WTC11 (cell line): ENCODE data around the gene PAX8. TPM values are rescaled to one million over a fixed set of nuclear protein-coding genes. Genes with fewer than 3 reads are reported as not detected.
"Not testable (repeated sequence)": the region's sequence is repeated elsewhere in the genome, so short reads cannot be mapped to it uniquely, and the experiment has no call there.

Source experiments
- ATAC-seq: fragments of 200-7000 bp; cut with Tn5 transposase; 2 replicates; pipeline ENCODE4 v1.10.0; 2021; ENCODE audit warnings: mild to moderate bottlenecking, moderate library complexity
- CTCF ChIA-PET: fragments of 300-600 bp; sonication (Branson Sonifier 250); formaldehyde crosslinking; loops from one replicate; lab custom pipeline; 2021; ENCODE audit warnings: antibody characterized with exemption; lab: Charles Lee
- POLR2A ChIA-PET: fragments of 350-600 bp; sonication (Branson Sonifier 250); formaldehyde crosslinking; loops from one replicate; lab custom pipeline; 2021; ENCODE audit warnings: antibody characterized with exemption; lab: Charles Lee
- DNase-seq: peaks from one replicate; pipeline ENCODE4 v3.0.0; 2021; ENCODE audit warnings: low spot score
- H3K27ac Mint-ChIP-seq: 2 replicates; pipeline ENCODE4 v1.8.0; 2021; ENCODE audit warnings: mixed read lengths
- H3K27me3 Mint-ChIP-seq: 2 replicates; pipeline ENCODE4 v1.8.0; 2021; ENCODE audit warnings: low read depth, mild to moderate bottlenecking, moderate library complexity, mixed read lengths
- H3K36me3 Mint-ChIP-seq: 2 replicates; pipeline ENCODE4 v1.8.0; 2021; ENCODE audit warnings: mixed read lengths
- H3K4me1 Mint-ChIP-seq: 2 replicates; pipeline ENCODE4 v1.8.0; 2022; ENCODE audit warnings: mixed read lengths
- H3K4me3 Mint-ChIP-seq: 2 replicates; pipeline ENCODE4 v1.8.0; 2021; ENCODE audit warnings: mild to moderate bottlenecking, moderate library complexity, mixed read lengths
- H3K9me3 Mint-ChIP-seq: 2 replicates; pipeline ENCODE4 v1.8.0; 2021; ENCODE audit warnings: mixed read lengths
- ELF4 ChIP-seq: sonication (generic); formaldehyde crosslinking; IDR thresholded peaks from 2 replicates; pipeline ENCODE4 v1.8.1; 2022; ENCODE audit warnings: low read depth, mild to moderate bottlenecking, moderate library complexity, missing genetic modification reagents
- NFATC4 ChIP-seq: fragments of 250-450 bp; sonication (Bioruptor Pico); IDR thresholded peaks from 2 replicates; pipeline ENCODE4 v1.9.0; 2021; ENCODE audit warnings: mild to moderate bottlenecking
- ZNF416 ChIP-seq: fragments of 250-450 bp; sonication (Bioruptor Pico); IDR thresholded peaks from 2 replicates; pipeline ENCODE4 v1.9.0; 2021; ENCODE audit warnings: mild to moderate bottlenecking, inconsistent platforms
- total RNA-seq: library from RNA; stranded (reverse); gene quantifications from 3 replicates; pipeline ENCODE4 v1.2.3, GENCODE V29; 2021
- TF ChIP-seq, protein P1 (sequence below): sonication (generic); formaldehyde crosslinking; conservative IDR thresholded peaks from 2 replicates; pipeline ENCODE4 v1.8.1; 2023; ENCODE audit warnings: mild to moderate bottlenecking, low read depth, missing genetic modification reagents, moderate library complexity
- TF ChIP-seq, protein P2 (sequence below): sonication (generic); formaldehyde crosslinking; IDR thresholded peaks from 2 replicates; pipeline ENCODE4 v1.8.0; 2023; ENCODE audit warnings: missing genetic modification reagents

Gene PAX8
- total RNA-seq, 1 experiment from 2014 or later = 0.35 TPM

DNA sequence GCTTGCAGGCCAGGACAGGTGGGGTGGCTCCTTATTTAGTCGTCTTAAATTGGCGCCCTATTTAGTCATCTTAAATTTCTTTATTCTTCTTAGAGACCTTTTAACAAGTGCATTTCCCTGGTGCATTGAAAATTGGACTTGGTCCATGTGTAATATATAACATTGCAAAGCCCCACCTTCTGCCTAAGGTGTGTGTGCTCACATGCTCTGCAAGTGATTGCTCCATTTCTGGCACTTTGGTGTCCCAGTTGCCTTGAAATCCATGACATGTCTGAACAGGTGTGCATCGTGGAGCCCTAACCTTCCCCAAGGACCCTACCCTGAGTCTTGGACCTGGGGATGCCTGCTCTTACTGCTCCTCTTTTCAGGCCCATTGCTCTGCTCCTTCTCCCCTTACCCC lies 35.5 kb upstream of the PAX8 start:
- ATAC-seq, CTCF ChIA-PET, H3K4me1 Mint-ChIP-seq, H3K4me3 Mint-ChIP-seq, H3K36me3 Mint-ChIP-seq, H3K9me3 Mint-ChIP-seq, POLR2A ChIA-PET, DNase-seq, H3K27ac Mint-ChIP-seq: not testable (repeated sequence)
- H3K27me3 Mint-ChIP-seq = peaks cover 34% of the 10 kb centered on the region

DNA sequence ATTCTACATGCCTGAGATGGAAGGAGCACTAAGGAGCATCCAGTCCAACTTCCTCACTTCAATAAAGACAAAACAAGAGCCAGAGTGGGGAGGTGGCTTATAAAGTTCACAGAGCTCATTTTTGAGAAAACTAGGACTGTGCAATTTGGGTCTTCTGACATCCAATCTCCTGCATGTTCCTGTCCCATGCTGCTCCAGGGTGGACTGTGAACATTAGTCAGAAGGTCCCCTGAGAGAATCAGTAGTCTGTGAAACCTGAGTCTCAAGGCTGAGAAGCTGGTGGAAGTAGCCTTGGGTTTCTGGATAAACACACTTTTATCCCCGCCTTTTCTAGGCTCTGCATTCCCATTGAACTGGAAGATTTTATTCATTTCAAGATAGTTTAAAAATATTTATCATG lies 33.1 kb upstream of the PAX8 start:
- peaks cover 28% of the 10 kb centered on the region for H3K27me3 Mint-ChIP-seq
- H3K9me3 Mint-ChIP-seq, H3K4me1 Mint-ChIP-seq, ATAC-seq, DNase-seq, POLR2A ChIA-PET, H3K36me3 Mint-ChIP-seq, H3K4me3 Mint-ChIP-seq, H3K27ac Mint-ChIP-seq, CTCF ChIA-PET: not testable (repeated sequence)

DNA sequence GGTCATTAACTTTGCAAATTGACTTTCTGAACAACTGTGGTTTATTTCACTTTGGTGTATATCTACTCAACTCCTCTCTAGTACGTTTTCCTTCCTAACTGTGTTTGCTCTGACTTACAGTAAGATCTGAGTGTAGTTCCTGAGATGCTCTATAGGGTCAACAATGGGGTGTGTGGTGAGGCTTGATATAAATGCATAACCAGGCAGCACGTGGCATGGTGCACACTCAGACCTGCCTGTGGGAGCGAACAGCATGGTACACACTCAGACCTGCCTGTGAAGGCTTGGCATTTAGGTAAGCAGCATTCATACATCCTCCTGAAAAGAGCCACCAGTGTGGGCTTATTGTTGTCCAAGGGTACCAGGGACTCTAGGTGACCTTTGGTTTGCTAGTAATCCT lies 32.5 kb upstream of the PAX8 start:
- H3K9me3 Mint-ChIP-seq, H3K27ac Mint-ChIP-seq, POLR2A ChIA-PET, DNase-seq, H3K4me1 Mint-ChIP-seq, H3K36me3 Mint-ChIP-seq, CTCF ChIA-PET, H3K4me3 Mint-ChIP-seq: not testable (repeated sequence)
- peaks cover 29% of the 10 kb centered on the region for H3K27me3 Mint-ChIP-seq
- peak; percentile 36 for ATAC-seq

DNA sequence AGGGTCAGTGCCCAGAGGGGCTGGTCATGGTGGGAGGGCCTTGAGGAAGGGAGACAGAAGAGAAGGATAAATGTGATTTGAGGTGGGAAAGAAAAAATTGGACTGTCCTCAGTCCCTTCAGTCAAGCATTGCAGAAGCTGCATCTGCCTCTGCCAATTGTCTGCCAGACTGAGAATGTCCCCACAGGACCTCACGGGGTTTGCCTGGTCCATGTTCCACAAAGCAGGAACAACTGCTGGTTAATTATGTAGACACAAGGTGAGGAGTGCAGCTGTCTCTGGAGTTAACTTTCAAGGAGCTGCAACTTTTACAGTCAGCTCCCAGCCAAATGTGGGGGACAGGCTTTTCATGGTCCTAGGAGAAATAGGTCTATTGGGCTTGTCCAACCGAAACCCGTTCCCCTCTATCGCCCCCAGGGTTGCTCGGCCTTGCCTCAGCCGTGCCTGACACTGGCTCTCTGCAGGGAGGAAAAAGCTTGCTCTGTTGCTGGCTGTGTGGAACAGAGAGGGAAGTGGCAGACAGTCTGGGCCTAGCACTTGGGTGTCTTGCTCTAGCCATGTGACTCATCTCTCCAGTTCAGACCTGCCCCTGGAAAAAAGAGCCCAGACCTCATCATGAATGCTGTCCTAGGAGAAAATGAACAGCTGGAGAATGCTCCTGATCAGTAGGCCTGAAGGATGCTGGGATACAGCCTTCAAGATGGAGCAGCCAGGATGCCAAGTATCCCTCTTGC lies 31.1 kb upstream of the PAX8 start:
- ChIA-PET POLR2A (no interaction called here), CTCF (no interaction called here)
- Mint-ChIP-seq H3K27me3 (peaks cover 26% of the 10 kb centered on the region), H3K4me1 (peaks cover 12% of the 10 kb centered on the region), H3K4me3 (no peak overlapping the region), H3K9me3 (no peaks in the 10 kb centered on the region), H3K36me3 (no peaks in the 10 kb centered on the region), H3K27ac (no peak overlapping the region)
- DNase-seq = no peak
- ATAC-seq = no peak
- no peak for TF ChIP-seq ELF4 (CRISPR knock-in tag)
- TF ChIP-seq, protein P1, sequence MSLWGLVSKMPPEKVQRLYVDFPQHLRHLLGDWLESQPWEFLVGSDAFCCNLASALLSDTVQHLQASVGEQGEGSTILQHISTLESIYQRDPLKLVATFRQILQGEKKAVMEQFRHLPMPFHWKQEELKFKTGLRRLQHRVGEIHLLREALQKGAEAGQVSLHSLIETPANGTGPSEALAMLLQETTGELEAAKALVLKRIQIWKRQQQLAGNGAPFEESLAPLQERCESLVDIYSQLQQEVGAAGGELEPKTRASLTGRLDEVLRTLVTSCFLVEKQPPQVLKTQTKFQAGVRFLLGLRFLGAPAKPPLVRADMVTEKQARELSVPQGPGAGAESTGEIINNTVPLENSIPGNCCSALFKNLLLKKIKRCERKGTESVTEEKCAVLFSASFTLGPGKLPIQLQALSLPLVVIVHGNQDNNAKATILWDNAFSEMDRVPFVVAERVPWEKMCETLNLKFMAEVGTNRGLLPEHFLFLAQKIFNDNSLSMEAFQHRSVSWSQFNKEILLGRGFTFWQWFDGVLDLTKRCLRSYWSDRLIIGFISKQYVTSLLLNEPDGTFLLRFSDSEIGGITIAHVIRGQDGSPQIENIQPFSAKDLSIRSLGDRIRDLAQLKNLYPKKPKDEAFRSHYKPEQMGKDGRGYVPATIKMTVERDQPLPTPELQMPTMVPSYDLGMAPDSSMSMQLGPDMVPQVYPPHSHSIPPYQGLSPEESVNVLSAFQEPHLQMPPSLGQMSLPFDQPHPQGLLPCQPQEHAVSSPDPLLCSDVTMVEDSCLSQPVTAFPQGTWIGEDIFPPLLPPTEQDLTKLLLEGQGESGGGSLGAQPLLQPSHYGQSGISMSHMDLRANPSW (CRISPR knock-in tag) = no peak
- TF ChIP-seq NFATC4 (CRISPR knock-in tag) = no peak
- TF ChIP-seq, protein P2, sequence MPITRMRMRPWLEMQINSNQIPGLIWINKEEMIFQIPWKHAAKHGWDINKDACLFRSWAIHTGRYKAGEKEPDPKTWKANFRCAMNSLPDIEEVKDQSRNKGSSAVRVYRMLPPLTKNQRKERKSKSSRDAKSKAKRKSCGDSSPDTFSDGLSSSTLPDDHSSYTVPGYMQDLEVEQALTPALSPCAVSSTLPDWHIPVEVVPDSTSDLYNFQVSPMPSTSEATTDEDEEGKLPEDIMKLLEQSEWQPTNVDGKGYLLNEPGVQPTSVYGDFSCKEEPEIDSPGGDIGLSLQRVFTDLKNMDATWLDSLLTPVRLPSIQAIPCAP = no peak
- no peak for TF ChIP-seq ZNF416 (CRISPR knock-in tag)

DNA sequence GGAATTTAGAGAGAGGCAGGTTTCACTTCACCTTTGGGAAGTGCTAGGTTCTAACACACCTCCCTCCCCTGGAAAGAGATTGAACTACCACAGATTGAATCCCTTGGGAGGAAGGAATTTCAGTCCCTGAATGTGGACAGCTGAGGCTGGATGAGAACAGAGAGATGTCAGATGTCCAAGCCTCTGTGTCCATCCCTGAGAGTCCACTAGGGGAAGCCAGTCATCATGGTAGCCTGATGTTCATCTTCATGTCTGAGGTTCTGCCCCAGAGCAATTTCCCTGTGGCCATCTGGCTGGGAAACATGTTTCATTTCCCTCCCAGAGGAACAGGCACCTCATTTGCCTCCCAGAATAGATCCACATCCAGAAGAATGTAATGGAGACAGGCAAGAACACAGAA lies 30.1 kb upstream of the PAX8 start:
- H3K36me3 Mint-ChIP-seq, H3K9me3 Mint-ChIP-seq, H3K27ac Mint-ChIP-seq, DNase-seq, ATAC-seq, H3K4me3 Mint-ChIP-seq, CTCF ChIA-PET, POLR2A ChIA-PET: not testable (repeated sequence)
- Mint-ChIP-seq H3K4me1 (peaks cover 12% of the 10 kb centered on the region), H3K27me3 (peaks cover 26% of the 10 kb centered on the region)

DNA sequence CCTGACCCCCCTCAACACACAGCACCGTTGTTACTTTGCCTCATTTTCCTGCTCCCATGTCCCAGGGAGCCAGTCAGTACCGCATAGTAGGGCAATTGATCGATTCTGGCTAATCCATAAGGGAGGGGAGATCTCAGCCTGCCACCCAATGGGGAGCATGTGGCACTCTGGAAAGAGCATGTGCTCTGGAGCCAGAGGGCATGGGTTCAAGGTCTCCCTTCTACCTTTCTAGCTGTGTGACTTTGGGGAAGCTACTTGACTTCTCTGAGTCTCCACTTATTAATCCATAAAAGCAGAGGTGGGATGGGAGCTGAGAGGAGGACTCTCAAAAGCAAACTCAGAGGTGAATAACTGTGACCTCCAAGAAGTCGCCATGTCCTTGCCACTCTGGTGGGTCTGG lies 27.5 kb upstream of the PAX8 start:
- DNase-seq, H3K4me3 Mint-ChIP-seq, H3K36me3 Mint-ChIP-seq, H3K9me3 Mint-ChIP-seq, POLR2A ChIA-PET, H3K27ac Mint-ChIP-seq, CTCF ChIA-PET, ATAC-seq: not testable (repeated sequence)
- peaks cover 12% of the 10 kb centered on the region for H3K4me1 Mint-ChIP-seq
- peaks cover 17% of the 10 kb centered on the region for H3K27me3 Mint-ChIP-seq

DNA sequence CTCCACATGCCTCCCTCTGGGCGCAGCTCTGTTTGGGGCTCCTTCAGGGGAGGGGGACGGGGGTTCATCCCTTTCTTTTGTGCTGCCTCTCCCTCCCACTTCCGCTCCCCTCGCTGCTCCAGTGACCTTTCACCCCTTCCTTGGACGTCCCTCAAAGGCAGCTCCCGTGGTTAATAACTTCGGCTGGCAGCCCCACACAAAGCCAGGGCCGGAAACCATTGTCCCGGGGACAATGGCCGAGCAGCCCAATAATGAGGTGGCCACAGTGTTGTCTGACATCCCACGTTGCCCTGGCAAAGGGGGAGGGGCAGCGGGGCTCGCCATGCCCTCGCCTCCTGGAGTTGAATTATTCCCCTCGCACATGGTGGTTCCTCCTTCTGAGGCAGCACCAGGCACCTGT lies 27.0 kb upstream of the PAX8 start:
- H3K27ac Mint-ChIP-seq, DNase-seq, H3K4me3 Mint-ChIP-seq, CTCF ChIA-PET, POLR2A ChIA-PET, H3K9me3 Mint-ChIP-seq, H3K36me3 Mint-ChIP-seq: not testable (repeated sequence)
- Mint-ChIP-seq H3K4me1 (peaks cover 12% of the 10 kb centered on the region), H3K27me3 (peaks cover 13% of the 10 kb centered on the region)
- peak; percentile 32 for ATAC-seq
